Stimulated activated CD4-positive, alpha-beta T cell treated with anti-CD3 and anti-CD28 coated beads, TNF-alpha, amount 100 ng/mL, for 4 hours (primary cell): ENCODE results near the gene HEATR1.
"Not testable (repeated sequence)": the region's sequence is repeated elsewhere in the genome, so short reads cannot be mapped to it uniquely, and the experiment has no call there.

Experiments used
- DNase-seq, 3 experiments: peaks; one replicate each; pipeline ENCODE4 v3.0.0-alpha.2; 2020; ENCODE audit warnings: low read depth in 3 of 3

Gene HEATR1

GRCh38 chr1:236581528-236581927 is 22.8 kb downstream of the HEATR1 start:
- DNase-seq, result no peak

GRCh38 chr1:236580404-236580803 is 23.9 kb downstream of the HEATR1 start:
- not testable (repeated sequence) for DNase-seq

GRCh38 chr1:236578661-236579060 is 25.7 kb downstream of the HEATR1 start:
- no peak for DNase-seq

- not testable (repeated sequence) for DNase-seq
Measured at GRCh38 chr1:236577041-236577440, 27.3 kb downstream of the HEATR1 start.

- no peak for DNase-seq
Measured at GRCh38 chr1:236576004-236576403, 28.3 kb downstream of the HEATR1 start.

GRCh38 chr1:236575523-236575922 is 28.8 kb downstream of the HEATR1 start:
- no peak for DNase-seq

- no peak for DNase-seq
Measured at GRCh38 chr1:236568285-236568894, 35.9 kb downstream of the HEATR1 start.

- no peak for DNase-seq
Measured at GRCh38 chr1:236565530-236565929, 38.8 kb downstream of the HEATR1 start.

- DNase-seq, result no peak
Measured at GRCh38 chr1:236561976-236562375, 42.3 kb downstream of the HEATR1 start.

- DNase-seq, result no peak
Measured at GRCh38 chr1:236560213-236560771, 44.0 kb downstream of the HEATR1 start.

- DNase-seq, result no peak
Measured at GRCh38 chr1:236558846-236559245, 45.5 kb downstream of the HEATR1 start.

- DNase-seq, result no peak
Measured at GRCh38 chr1:236558081-236558480, 46.2 kb downstream of the HEATR1 start.

- DNase-seq, result no peak
Measured at GRCh38 chr1:236556606-236557005, 47.7 kb downstream of the HEATR1 start.

GRCh38 chr1:236553370-236553769 is 50.9 kb downstream of the HEATR1 start:
- DNase-seq, result no peak

GRCh38 chr1:236552901-236553300 is 51.4 kb downstream of the HEATR1 start:
- DNase-seq, result no peak

- no peak for DNase-seq
Measured at GRCh38 chr1:236552096-236552495, 52.2 kb downstream of the HEATR1 start.

GRCh38 chr1:236550961-236551851 is 53.1 kb downstream of the HEATR1 start:
- DNase-seq, result no peak

GRCh38 chr1:236548452-236548851 is 55.9 kb downstream of the HEATR1 start:
- DNase-seq, result no peak

GRCh38 chr1:236545621-236546169 is 58.6 kb downstream of the HEATR1 start:
- no peak for DNase-seq

- no peak for DNase-seq
Measured at GRCh38 chr1:236543065-236543669, 61.1 kb downstream of the HEATR1 start.

- DNase-seq, result no peak
Measured at GRCh38 chr1:236541710-236542109, 62.6 kb downstream of the HEATR1 start.

- DNase-seq, result no peak
Measured at GRCh38 chr1:236540813-236541465, 63.4 kb downstream of the HEATR1 start.
